ENCODE measurements around the gene IL7R.
"Not testable (repeated sequence)": the region's sequence is repeated elsewhere in the genome, so short reads cannot be mapped to it uniquely, and the experiment has no call there.

Gene IL7R

GRCh38 chr5:35842856-35843255, 13.8 kb upstream of the IL7R start:
- no peak for DNase-seq

DNA sequence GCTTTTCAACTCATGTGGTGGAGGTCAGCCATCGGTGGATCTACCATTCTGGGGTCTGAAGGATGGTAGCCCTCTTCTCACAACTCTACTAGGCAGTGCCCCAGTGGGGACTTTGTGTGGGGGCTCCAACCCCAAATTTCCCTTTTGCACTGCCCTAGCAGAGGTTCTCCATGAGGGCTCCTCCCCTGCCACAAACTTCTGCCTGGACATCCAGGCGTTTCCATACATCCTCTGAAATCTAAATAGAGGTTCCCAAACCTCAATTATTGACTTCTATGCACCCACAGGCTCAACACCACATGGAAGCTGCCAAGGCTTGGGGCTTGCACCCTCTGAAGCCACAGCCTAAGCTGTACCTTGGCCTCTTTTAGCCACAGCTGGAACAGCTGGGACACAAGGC, 11.2 kb upstream of the IL7R start:
- DNase-seq: not testable (repeated sequence)

- DNase-seq: no peak
These were observed 9.2 kb upstream of the IL7R start for GRCh38 chr5:35847491-35847890.

GRCh38 chr5:35847961-35848360, 8.7 kb upstream of the IL7R start:
- no peak for DNase-seq

GRCh38 chr5:35849860-35850259, 6.8 kb upstream of the IL7R start:
- DNase-seq: no peak

DNA sequence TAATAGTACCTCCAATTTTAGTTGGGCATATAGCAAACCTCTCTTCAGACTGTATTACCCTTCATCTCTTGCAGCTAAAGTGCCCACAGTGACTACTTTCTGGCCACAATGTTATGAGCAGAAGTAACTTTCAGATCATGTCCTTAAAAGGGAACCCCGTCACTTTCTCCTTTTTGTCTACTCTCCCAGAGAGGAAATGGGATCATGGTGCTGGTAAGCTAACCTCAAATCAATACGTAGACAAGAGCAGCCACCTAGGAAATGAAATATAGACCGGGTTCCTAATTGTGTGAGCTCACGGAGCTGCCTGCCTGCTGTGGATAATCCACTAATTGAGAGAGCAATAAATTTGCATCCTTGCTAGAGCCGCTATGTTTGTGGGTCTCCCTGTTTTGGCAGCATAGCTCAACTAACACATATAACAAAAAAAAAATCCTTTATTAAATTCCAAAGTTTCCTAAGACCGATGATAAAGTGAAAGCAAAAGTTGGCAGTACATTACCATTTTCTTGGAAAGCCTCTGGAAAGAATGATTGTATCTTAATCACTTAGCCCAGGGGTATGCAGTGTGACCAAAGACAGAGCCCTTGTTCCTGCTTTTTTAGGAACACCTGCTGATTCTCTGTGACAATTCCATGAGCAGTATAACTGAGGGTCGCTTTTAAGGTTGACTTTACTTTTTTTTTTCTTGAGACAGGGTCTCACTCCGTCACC, 5.6 kb upstream of the IL7R start:
- DNase-seq: no peak

DNA sequence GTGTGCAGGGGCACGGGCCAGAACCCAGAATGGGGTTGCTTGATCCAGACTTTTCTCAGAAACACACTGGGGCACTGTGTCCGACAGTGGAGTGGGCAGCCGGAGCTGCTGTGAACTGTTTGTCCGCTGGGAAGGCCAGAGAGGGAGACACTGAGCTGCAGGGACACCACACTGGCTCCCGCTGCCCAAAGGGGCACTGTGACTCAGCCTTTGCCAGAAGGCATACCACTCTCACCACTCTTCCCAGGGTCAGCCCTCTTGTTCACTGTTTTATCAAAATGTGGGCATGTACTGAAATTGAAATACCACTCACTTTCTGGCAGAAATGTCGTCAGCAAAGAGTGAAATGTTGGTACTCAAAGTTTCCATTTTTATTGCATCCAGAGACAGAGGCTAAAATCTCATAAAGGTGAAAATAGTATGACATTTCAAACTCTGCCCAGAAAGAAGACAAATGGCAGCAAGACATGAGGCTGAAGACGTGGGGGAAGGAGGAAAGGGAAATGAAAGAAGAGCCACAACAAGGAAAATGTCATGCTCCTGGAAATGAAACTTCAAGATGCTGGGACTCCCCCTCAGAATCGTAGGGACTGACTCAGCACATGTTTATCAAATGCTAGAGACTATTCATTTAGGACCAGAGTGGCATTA, 4.5 kb upstream of the IL7R start:
- peak; percentile 62 for DNase-seq

- DNase-seq: no peak
These were observed 3.9 kb upstream of the IL7R start for GRCh38 chr5:35852773-35853172.

DNA sequence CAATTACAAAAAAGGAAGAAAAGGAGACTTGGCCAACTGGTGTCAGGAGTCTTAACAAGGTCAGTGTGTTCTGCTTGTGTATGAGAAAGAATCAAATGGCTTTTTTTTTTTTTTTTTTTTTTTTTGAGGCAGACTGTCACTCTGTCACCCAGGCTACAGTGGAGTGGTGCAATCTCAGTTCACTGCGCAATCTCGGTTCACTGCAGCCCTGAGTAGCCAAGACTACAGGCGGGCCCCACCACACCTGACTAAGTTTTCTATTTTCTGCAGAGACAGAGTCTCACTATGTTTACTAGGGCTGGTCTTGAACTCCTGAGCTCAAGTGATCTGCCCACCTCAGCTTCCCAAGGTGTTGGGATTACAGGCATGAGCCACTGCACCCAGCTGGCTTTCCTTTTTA, 3.1 kb upstream of the IL7R start:
- peak; percentile 78 for DNase-seq

DNA sequence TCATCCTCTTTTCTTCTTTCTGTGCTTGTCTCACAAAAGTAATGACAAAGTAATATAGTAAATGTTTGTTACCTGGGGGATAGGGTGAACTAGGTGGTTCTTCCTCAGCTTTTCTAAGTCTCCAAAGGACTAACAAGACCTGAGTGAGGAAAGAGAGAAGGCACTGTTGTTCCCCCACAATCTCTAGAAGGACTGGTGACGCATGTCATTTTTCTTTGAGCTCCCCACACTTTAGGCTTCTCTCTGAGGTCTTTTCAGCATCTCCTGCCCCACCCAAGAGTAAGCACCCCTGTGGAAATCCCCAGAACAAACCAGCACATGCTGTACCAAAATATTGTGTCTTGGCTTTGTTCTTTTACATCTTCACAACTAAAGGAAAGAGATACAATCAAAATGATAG, 2.4 kb upstream of the IL7R start:
- DNase-seq: peak; percentile 73

DNA sequence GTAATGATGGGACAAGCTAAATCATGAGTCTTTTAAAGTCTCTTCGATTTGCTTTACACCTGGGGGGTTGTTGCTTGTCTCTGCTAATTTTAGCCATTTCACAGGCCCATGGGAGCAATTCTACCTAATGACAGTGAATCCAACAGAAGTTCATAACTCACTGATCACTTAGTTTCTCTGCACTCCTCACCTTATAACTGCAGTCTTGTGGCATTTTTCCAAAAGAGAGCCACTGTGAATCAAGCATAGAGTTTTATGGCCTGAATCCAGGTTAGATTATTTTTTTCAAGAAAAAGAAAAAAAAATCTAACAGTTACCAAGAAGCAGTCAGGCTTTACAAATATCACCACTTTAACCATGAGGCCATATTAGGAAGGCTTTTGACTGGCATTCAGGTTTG, 1.5 kb upstream of the IL7R start:
- DNase-seq: no peak

DNA sequence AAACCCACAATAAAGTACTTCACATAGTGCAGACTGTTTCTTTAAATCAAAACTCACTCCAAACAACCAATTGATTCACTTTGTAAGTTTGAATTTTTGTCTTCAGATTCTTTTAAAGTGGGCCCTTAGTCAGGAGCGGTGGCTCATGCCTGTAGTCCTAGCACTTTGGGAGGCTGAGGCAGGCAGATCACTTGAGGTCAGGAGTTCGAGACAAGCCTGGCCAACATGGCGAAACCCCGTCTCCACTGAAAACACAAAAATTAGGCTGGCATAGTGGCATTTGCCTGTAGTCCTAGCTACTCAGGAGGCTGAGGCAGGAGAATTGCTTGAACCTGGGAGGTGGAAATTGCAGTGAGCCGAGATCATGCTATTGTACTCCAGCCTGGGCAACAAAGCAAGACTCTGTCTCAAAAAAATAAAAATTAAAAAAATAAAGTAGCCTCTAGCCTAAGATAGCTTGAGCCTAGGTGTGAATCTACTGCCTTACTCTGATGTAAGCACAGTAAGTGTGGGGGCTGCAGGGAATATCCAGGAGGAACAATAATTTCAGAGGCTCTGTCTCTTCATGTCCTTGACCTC, 416 bp upstream of the IL7R start:
- not testable (repeated sequence) for DNase-seq

- no peak for DNase-seq
These were observed 1.0 kb downstream of the IL7R start for GRCh38 chr5:35857606-35858205.

GRCh38 chr5:35859101-35859661, 2.5 kb downstream of the IL7R start:
- DNase-seq: no peak

DNA sequence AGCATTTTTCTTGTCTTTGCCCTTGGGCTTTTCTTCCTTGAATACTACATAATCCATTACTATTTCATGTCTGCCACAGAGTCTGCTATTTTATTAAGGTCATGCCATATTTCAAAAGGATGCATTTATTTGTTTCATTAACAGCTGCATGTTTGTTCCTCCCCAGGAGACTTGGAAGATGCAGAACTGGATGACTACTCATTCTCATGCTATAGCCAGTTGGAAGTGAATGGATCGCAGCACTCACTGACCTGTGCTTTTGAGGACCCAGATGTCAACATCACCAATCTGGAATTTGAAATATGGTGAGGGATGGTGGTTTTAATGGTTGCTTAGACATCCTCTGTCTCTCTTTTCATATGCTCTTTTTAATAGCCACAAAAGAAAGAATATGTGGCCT, 4.0 kb downstream of the IL7R start:
- DNase-seq: no peak

GRCh38 chr5:35861718-35862117, 5.0 kb downstream of the IL7R start:
- DNase-seq: no peak

GRCh38 chr5:35862126-35862525, 5.4 kb downstream of the IL7R start:
- no peak for DNase-seq

- no peak for DNase-seq
These were observed 6.5 kb downstream of the IL7R start for GRCh38 chr5:35863159-35863558.

- no peak for DNase-seq
These were observed 11.3 kb downstream of the IL7R start for GRCh38 chr5:35867998-35868397.

DNA sequence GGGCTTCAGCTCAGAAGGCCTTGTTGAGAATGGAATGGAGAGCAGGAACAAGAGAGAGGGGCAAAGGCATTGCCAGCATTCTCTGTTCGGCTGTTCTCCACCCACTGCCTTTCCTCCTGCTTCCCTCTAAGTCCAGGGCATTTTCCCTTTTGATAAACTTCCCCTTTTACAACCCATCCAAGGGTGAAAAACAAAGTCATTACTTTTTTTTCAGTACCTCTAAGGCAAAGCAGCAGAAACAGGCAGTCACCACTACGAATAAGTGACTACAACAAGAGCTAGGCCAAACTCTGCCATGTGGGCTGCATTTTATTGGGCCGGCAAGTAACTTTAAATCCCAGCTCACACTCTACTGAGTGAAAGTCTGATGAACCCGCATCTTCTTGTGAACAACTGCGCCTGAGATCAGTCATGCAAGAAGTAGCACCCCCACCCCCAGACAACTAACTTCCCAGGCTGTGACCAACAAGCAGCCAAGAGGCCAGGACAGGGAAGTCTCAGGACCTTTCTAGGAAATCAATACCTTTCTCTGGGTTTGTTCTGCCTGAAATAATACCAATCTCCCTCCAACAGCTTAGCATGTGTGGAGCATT, 13.1 kb downstream of the IL7R start:
- DNase-seq: no peak

- no peak for DNase-seq
These were observed 13.9 kb downstream of the IL7R start for GRCh38 chr5:35870605-35871004.

DNA sequence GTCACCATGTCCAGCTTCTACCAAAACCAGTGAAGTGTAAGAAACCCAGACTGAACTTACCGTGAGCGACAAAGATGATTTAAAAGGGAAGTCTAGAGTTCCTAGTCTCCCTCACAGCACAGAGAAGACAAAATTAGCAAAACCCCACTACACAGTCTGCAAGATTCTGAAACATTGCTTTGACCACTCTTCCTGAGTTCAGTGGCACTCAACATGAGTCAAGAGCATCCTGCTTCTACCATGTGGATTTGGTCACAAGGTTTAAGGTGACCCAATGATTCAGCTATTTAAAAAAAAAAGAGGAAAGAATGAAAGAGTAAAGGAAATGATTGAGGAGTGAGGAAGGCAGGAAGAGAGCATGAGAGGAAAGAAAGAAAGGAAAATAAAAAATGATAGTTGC, 19.8 kb downstream of the IL7R start:
- DNase-seq: no peak

GRCh38 chr5:35876922-35877321, 20.2 kb downstream of the IL7R start:
- DNase-seq: no peak
